ENCODE results near the gene MTSS2.

DNA sequence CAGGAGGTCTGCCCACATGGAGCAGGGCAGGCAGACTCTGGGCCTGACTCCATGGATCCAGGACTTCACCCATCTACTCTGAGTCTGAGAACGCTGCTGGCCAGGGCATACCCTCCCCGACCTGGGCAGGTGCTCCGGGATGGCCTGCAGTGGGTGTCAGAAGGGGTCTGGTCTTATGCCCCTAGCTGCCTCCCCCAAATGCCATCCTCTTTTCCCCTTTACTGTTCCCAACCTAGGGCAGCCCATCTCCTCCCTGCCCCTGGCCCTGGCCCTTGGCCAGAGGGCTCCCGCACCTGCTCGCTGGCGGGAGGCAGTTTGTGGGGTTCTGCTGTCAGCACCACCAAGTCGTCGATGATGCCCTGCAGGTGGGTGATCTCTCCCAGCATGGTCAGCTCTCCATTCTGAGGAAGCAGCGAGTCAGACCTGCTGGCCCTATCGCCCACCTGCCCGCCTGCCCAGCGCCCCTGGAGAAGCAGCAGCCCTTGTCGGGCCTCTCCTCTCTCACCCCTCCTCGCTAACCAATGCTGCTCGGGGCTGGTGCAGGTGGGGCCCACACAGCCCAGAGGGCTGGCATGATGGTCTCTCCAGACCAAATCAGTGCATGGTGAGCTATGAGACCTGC, 8.2 kb downstream of the MTSS2 start:
- no peak for TF ChIP-seq EZH2 (IDR thresholded peaks at IDR 0.05; ENCODE audit: insufficient read depth, low read length)
- TF ChIP-seq, protein P1, sequence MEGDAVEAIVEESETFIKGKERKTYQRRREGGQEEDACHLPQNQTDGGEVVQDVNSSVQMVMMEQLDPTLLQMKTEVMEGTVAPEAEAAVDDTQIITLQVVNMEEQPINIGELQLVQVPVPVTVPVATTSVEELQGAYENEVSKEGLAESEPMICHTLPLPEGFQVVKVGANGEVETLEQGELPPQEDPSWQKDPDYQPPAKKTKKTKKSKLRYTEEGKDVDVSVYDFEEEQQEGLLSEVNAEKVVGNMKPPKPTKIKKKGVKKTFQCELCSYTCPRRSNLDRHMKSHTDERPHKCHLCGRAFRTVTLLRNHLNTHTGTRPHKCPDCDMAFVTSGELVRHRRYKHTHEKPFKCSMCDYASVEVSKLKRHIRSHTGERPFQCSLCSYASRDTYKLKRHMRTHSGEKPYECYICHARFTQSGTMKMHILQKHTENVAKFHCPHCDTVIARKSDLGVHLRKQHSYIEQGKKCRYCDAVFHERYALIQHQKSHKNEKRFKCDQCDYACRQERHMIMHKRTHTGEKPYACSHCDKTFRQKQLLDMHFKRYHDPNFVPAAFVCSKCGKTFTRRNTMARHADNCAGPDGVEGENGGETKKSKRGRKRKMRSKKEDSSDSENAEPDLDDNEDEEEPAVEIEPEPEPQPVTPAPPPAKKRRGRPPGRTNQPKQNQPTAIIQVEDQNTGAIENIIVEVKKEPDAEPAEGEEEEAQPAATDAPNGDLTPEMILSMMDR (IDR thresholded peaks at IDR 0.05; ENCODE audit: insufficient read depth, low read depth, low read length): no peak
